NCI-H345 (cell line): ENCODE measurements around the gene CACNA1C.

Experiments
- DNase-seq: peaks from one replicate; lab custom pipeline; 2025; lab: John Stamatoyannopoulos, UW

The CACNA1C gene

GRCh38 chr12:2593045-2593444, 540.3 kb downstream of the CACNA1C start:
- no peak for DNase-seq

- DNase-seq = no peak
Measured at GRCh38 chr12:2596441-2596840, 543.7 kb downstream of the CACNA1C start.

DNA sequence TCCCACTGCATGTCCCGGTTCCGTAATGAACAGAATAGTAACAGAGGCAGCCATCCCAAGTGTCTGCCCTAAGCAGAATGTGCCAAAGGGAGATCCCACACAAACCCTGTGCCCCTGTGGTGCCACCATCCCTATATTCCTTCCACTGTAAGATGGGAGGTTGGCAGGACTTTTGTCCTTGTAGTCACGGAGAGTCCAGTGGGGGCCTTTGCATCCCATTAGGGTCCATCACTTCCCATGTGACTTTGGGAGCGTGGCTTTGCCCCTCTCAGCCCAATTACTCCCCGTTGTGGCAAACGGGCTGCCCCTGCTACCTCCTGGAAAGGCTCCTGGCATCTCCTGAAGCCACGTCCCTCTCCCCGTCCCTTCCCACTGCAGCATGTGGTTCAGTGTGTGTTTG, 552.5 kb downstream of the CACNA1C start:
- no peak for DNase-seq

DNA sequence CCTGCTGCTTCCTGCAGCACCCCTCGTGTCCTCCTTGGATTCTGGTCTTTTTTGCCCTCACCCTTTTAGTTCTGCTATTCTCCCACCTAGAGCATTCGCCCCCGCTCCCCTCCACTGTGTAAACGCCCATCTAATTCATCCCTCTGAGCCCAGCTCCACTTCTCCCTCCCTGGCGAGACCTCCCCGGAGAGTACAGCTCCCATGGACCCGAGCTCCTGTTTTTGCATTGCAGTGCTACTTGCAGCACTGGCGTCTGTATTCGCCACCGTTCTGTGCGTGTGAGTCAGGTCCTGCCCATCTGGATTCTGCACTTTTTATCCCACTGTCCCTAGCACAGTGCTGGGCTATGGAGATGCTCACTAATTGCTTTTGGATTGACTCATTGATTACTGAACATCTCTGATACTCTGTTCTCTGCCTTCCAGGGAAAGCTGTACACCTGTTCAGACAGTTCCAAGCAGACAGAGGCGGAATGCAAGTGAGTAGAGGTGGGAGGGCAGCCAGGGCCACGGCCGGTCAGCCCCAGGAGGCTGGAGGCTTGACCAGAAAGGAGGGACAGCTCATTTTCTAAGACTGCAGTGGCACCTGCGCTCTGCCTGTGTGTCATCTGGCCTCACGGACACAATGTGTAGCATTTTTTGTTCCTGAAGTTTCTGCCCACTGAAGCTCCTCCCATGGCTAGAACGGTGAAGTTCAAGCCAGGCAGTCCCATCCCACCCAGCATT, 553.6 kb downstream of the CACNA1C start:
- no peak for DNase-seq

- DNase-seq = no peak
Measured at GRCh38 chr12:2607881-2608607, 555.3 kb downstream of the CACNA1C start.

DNA sequence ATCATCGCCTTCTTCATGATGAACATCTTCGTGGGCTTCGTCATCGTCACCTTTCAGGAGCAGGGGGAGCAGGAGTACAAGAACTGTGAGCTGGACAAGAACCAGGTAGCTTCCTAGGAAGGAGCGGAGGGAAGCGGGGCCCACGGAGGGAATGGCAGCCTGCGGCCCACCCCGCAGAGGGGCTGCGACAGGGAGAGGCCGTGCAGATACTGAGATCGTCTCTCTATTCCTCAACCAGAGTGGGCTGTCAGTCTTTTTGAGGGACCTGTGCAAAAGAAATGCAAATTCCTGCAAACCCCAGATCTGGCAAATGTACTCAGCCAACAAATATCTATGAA, 555.8 kb downstream of the CACNA1C start:
- no peak for DNase-seq

DNA sequence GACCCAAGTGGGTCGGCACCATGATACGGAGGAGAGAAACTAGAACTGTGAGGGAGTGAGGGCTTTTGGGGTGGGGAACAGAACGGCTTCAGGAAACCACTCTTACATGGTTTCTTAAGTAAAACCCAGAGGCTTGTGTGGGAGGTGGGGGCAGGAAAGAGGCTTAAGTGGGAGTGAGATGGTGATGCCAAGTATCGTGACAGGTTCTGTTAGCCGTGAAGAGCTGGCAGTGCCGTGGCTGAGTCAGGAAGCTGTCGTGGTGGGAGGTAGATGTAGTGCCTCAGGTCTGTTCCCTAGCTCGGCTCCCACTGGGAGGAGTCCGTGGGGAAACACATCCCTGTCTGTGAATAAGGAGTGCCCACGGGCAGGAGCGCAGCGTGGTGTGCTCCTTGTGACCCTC, 556.2 kb downstream of the CACNA1C start:
- DNase-seq = no peak

DNA sequence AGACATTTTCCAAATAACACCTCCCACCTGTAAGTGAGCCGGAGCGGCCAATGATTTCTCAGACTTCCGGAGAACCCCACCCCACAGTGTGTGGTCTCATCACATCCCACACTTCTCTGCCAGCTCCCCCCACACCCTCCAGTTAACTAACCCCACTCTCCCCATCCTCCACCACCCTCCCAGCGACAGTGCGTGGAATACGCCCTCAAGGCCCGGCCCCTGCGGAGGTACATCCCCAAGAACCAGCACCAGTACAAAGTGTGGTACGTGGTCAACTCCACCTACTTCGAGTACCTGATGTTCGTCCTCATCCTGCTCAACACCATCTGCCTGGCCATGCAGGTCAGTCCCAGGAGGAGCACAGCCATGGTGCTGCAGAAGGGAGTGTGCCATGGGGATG, 557.6 kb downstream of the CACNA1C start:
- no peak for DNase-seq

DNA sequence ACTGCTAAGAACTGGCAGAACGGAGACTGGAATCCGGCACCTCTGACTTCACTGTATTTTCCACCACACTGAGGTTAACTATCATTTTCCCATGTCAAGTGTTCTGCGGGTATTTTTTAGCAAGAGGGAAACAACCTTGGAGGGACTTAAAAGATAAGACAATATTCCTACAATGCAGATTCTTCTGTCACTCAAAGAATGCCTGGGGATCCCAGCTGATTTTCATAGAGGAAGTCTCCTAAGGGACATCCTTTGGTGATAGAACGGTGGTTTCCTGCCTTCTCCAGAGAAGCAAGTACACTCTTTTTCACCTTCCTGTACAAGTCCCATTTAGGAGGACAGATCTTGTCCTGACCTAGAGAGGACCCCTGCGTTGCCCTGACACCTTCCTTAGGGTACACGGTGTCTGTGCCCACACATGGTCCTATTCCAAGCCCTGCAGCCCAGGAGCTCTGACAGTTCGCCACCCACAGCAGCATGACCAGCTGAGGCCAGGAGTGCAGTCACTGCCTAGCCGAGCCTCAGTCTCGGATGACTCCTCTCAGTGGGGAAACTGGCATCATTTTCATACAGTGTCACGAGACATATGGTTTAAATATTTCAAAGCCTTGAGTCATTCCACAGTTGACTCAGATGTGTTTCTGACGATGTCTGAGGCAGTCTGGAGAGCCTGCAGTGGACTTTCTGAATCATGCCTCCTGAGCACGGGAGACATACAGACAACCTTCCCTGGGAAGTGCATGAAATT, 560.7 kb downstream of the CACNA1C start:
- DNase-seq = no peak

- no peak for DNase-seq
Measured at GRCh38 chr12:2614341-2614740, 561.6 kb downstream of the CACNA1C start.

DNA sequence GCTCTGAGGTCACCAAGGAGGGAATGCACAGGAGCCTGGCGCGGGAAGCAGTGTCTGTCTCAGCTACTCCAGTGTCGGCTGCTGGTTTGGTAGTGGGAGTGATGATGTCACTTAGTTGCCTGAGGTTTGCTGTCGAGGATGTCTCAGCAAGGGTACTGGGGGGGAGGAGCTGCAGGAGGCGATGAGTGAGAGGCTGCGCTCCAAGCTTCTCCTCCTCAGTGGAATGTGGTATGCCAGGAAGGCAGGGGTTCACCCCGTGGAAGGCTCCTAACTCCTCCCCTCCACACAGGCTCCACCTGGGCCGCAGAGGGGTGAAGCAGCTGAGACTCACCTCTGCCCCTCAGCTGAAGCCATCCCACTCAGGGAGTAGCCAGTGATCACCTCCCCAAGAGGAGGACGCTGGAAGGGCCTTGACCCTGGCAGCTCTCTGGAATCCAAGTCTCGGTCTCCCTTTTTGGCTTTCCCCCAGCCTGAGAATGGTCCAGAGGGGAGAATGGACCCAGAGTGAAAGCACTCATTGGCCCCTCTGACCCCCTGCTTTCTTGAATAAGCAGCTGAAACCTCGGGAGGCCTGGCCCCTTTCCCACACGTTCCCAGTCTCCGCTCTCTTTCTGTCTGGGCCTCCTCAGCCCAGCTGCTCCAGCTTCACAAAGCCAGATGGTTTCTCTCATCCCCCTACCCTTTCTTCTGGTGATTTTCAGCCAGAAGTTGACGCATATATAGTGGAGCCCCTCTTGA, 563.0 kb downstream of the CACNA1C start:
- no peak for DNase-seq

DNA sequence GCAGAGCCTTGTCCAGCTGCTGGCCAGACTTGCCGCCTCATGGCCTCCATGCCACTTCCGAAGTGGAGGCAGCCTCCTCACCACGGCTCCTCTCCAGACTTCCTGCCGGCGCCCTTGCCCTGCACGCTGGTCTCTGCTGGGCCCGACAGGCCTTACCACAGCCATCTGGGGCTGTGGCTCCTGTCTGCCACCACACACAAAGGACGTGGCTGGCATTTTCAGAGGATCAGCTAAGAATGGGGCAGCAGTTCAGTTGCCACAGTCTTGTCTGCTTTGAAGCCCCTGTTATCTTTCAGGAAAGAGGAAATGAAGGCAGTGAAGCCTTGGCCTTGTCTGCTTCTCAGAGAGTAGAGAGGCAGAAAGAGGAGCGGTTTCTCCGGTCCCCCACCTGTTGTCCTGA, 564.0 kb downstream of the CACNA1C start:
- no peak for DNase-seq

DNA sequence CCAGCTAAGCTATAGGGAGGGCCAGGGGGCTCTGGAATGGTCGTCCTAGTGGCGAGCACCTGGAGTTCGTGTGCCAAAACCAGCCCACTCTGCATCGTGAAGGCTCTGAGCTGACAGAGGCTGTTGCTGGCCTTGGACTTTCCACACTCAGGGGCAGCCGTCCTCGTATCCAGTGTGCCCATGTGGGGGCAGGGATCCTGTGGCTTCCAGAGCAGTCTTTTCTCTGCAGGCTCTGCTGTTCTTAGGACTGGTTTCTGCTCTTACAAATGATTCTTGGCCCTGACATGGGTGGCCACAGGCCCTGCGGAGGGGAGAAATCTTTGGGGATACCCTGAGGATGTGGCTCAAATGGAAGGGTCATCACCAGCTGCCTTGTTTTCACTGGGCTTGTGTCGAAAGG, 564.6 kb downstream of the CACNA1C start:
- DNase-seq = no peak

GRCh38 chr12:2618291-2618995, 565.7 kb downstream of the CACNA1C start:
- no peak for DNase-seq

DNA sequence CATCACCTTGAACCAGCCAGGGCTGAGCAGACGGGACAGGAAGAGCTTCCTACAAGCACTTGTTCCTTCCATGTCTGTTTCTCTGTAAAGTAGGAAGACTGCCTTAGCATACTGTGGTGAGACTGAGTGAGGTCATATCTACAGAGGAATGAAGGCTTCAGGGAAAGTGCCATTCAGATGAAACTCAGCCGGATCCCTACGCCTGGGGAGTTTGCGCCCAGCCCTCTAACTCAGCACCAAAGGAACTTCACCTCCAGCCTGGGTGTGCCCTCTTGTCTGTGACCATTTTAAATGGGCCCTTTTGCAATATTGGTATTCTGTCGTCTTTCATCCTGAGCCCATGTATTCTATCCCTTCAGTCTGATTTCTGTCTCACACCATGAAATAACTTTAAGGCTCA, 566.3 kb downstream of the CACNA1C start:
- DNase-seq = no peak

DNA sequence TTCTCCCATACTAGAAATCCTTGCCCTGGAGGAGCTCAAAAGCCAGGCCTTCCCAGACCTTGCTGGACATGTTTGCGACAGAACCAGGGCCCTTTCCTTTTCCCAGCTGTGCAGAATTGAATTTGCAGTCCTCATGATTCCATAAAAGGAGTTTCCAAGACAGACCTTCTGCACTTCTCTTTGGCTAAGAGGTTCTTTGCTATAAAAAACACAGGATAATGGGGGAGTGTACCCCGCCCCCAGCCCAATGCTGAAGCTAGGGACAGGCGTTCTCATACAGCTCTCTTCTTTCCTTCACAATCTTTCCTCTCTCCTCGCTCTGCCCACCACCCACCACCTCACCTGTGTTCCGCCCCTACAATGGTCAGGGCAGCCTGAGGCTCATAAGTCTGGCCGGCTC, 569.7 kb downstream of the CACNA1C start:
- DNase-seq = no peak

DNA sequence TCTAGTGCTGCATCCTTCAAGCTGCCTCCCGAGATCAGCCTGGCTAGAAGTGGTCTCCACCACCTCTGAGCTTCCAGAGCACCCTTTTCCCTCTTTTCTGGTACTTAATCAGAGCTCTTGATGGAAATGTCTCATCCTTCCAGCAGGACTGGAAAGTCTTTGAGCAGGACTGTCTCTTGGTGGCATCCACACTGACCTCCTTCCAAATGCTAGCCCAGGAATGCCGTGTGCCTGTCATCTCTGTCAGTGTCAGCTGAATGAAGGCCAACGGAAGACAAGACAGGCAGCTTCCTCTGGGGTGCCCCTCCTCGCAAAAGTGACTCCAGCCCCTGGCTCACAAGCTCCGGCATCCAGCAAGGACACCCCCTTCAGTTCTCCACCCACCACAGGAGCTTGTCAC, 570.7 kb downstream of the CACNA1C start:
- no peak for DNase-seq

DNA sequence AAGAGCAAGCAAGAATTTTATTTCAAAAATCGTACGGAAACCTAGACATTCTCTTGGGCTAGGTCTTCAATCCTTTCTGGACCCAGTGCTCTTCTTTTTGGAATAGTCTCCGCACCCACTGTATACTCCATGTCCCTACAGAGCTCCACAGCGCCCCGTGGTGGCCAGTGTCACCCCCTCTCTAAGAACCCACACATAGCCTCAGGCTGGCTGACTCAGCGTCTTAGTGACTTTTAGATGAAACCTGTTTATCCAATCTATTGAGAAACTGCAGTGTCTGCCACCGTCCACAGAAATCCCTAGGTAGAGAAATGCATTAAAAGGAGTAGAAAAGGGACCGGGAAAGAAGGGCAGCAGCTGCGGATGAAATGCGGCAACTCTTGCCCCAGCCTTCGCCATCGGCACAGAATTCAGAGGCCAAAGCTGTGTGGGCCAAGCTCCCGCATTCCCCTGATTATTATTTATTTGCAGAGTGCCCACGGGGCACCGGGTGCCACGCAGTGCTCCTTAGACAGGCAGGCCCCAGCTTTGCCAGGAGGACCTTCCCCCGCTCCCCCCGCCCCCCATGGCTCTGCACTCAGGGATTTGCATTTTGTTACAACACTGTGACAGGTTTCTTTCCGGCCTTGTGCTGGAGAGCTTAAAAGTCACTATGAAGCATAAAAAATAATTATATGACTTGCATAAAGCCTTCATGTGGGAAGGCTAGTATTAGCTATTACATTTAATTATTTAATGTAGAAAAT, 571.9 kb downstream of the CACNA1C start:
- DNase-seq = no peak

DNA sequence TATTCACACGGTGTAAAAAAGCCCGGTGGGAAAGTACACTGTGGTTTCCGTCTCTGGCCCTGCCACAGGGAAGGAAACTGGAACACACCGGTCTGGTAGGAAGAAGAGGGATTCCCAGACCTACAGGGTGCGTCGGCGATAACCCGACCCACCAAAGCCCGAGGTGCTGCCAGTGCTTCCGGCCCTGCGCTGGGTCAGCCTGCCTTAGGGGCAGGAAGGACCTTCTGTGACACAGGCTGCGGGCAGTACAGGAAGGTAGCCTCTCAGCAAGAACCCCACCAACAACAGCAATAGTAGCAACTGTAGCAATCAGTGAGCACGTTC, 572.5 kb downstream of the CACNA1C start:
- no peak for DNase-seq

DNA sequence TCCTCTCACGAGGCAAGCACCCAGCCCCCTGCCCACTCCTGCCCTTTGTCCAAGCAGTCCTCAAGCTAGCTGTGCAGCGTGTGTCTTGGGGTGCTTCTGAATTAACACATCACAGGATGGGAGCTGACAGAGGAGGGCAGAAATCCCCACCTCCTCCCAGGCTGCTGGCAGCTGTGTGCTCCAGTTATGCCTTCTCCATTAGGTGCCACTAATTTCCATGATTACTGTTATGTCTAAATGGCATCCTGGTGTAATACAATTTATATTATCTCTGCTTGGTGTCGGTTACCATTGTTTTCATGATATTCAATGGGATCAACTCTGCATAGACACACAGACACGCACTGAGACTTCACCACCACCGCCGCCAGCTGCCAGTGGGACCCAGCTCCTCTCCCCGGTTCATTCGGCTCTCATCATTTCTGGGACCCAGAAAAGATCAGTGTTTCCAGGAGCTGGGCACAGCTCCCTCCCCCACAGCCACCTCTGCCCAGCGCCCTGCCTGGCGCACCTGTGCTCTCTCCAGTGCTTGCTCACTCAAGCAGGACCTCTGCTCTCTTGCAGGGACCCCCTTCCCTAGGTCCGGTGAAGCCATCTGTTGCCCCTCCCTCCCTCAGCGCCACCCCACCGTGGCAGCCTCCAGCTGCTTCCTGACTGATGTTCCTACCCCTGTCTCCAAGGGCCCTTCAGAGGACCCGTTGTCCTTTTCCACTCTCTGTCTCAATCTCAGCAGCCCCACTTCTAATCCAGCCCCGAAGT, 574.5 kb downstream of the CACNA1C start:
- no peak for DNase-seq

DNA sequence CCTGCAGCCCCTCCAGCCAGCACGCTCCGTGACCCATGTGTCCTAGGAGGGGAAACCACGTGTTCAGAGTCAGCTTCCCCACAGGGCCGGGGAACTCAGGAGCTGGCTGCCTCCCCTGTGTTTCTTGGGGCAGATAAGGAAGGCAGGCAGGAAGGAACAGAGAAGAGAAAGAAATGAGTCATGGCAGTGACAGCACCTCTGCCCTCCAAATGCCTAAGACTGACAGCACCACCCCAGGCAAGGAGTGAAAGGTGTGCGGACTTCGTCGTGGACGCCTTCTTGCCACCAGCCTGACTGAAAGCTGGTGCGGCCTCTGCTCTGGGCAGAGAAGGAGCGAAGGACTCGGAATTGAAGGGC, 575.0 kb downstream of the CACNA1C start:
- no peak for DNase-seq
